HTERT RPE-1 (cell line): ENCODE results near the gene ATG9B.

Experiments used
- in situ Hi-C: fragments of 300-500 bp; cut with MboI; formaldehyde crosslinking; loops from 4 replicates; pipeline ENCODE4 v1.14.3; 2020; ENCODE audit warnings: low sequenced_read_pairs

The ATG9B gene

GRCh38 chr7:150988230-150989226 lies 35.8 kb downstream of the ATG9B start:
- in situ Hi-C loops, result no loop called here

GRCh38 chr7:150986556-150986955 lies 37.7 kb downstream of the ATG9B start:
- in situ Hi-C loops, result no loop called here

GRCh38 chr7:150986099-150986512 lies 38.2 kb downstream of the ATG9B start:
- in situ Hi-C loops, result no loop called here

- in situ Hi-C loops, result no loop called here
Observed at GRCh38 chr7:150983893-150984368, 40.4 kb downstream of the ATG9B start.

- in situ Hi-C loops, result no loop called here
Observed at GRCh38 chr7:150982351-150982750, 41.9 kb downstream of the ATG9B start.

GRCh38 chr7:150981644-150982043 lies 42.6 kb downstream of the ATG9B start:
- in situ Hi-C loops, result no loop called here

GRCh38 chr7:150980663-150981062 lies 43.6 kb downstream of the ATG9B start:
- in situ Hi-C loops, result no loop called here

- in situ Hi-C loops, result no loop called here
Observed at GRCh38 chr7:150979713-150980390, 44.4 kb downstream of the ATG9B start.

- in situ Hi-C loops, result no loop called here
Observed at GRCh38 chr7:150978126-150978789, 46.0 kb downstream of the ATG9B start, which contains the start of gene KCNH2. TSS of gene KCNH2 (minus strand) at chr7:150978321. CDS start at chr7:150977913, 408 bp downstream.

GRCh38 chr7:150977382-150978125 lies 46.7 kb downstream of the ATG9B start:
- in situ Hi-C loops, result no loop called here

GRCh38 chr7:150976529-150977381 lies 47.5 kb downstream of the ATG9B start:
- in situ Hi-C loops, result no loop called here

GRCh38 chr7:150975536-150976319 lies 48.6 kb downstream of the ATG9B start:
- in situ Hi-C loops, result no loop called here

GRCh38 chr7:150974468-150975391 lies 49.6 kb downstream of the ATG9B start:
- in situ Hi-C loops, result no loop called here

- in situ Hi-C loops, result no loop called here
Observed at GRCh38 chr7:150973571-150974451, 50.5 kb downstream of the ATG9B start.

GRCh38 chr7:150972741-150973140 lies 51.6 kb downstream of the ATG9B start:
- in situ Hi-C loops, result no loop called here

- in situ Hi-C loops, result no loop called here
Observed at GRCh38 chr7:150972023-150972468, 52.2 kb downstream of the ATG9B start.
